HL-60 (cell line): ENCODE results near the gene ANKRD28.
A peak's percentile ranks its signal among the peaks of the same experiment; 100 is the strongest.

Source experiments
- DNase-seq, 2 experiments: peaks; one replicate each; pipeline ENCODE4 v3.0.0-alpha.2; 2010 to 2020; ENCODE audit warnings: low read depth in 1 of 2, low spot score in 1 of 2
- H3K27ac ChIP-seq: fragments of 250-450 bp; sonication (Bioruptor Pico); replicated peaks from 2 replicates; pipeline ENCODE4 v1.5.1; 2020; ENCODE audit warnings: mild to moderate bottlenecking, moderate library complexity
- H3K27me3 ChIP-seq: fragments of 250-450 bp; sonication (Bioruptor Pico); 2 replicates; pipeline ENCODE4 v1.5.1; 2021; ENCODE audit warnings: mild to moderate bottlenecking, moderate library complexity; ENCODE audit not compliant: insufficient read depth, poor library complexity, severe bottlenecking
- H3K4me3 ChIP-seq: replicated peaks from 2 replicates; pipeline ENCODE4 v1.5.1; 2011; ENCODE audit warnings: mild to moderate bottlenecking, control low read depth, low read length; ENCODE audit not compliant: insufficient read depth
- GABPA ChIP-seq: IDR thresholded peaks from 2 replicates; pipeline ENCODE4 v1.6.1; 2012; ENCODE audit warnings: low read depth
- POLR2AphosphoS5 ChIP-seq: IDR thresholded peaks from 2 replicates; pipeline ENCODE4 v1.6.1; 2012; ENCODE audit warnings: low read depth
- SPI1 ChIP-seq: IDR thresholded peaks from 2 replicates; pipeline ENCODE4 v1.6.1; 2012; ENCODE audit warnings: low read depth, mild to moderate bottlenecking, borderline replicate concordance
- TF ChIP-seq, protein P1 (sequence below): IDR thresholded peaks from one replicate; pipeline ENCODE4 v1.5.1; 2011; ENCODE audit warnings: low read length, control low read depth, inconsistent platforms; ENCODE audit not compliant: insufficient read depth
- TF ChIP-seq, protein P2 (sequence below): IDR thresholded peaks from 2 replicates; pipeline ENCODE4 v1.6.1; 2012; ENCODE audit warnings: low read depth; ENCODE audit not compliant: insufficient replicate concordance

Gene ANKRD28

DNA sequence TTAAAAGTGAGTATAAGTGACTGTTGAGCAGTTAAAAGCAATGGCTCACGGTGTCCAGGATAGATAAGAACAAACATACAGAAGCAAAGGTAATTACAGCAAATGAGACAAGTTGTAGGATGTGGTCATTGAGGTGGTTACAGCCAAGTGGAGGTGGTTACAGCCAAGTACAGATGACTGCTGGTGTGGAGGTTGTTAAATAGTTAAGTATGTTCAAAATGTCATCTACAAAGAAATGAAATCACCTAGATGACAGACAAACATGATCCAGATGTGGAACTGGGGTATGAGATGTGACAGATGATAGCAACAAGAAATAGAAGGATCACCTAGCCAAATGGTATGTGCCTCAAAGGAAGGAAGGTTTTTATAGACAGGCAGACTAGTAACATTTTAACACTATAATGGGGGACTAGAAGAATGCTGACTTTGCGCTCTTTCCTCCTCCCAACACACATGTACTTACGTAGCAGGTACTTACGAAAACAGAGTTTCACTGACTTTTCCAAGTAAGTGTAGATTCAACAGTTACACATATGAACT is 6.8 kb upstream of the ANKRD28 start:
- TF ChIP-seq, protein P1, sequence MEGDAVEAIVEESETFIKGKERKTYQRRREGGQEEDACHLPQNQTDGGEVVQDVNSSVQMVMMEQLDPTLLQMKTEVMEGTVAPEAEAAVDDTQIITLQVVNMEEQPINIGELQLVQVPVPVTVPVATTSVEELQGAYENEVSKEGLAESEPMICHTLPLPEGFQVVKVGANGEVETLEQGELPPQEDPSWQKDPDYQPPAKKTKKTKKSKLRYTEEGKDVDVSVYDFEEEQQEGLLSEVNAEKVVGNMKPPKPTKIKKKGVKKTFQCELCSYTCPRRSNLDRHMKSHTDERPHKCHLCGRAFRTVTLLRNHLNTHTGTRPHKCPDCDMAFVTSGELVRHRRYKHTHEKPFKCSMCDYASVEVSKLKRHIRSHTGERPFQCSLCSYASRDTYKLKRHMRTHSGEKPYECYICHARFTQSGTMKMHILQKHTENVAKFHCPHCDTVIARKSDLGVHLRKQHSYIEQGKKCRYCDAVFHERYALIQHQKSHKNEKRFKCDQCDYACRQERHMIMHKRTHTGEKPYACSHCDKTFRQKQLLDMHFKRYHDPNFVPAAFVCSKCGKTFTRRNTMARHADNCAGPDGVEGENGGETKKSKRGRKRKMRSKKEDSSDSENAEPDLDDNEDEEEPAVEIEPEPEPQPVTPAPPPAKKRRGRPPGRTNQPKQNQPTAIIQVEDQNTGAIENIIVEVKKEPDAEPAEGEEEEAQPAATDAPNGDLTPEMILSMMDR: no peak
- TF ChIP-seq POLR2AphosphoS5: no peak
- peak in 1 of 2 experiments; percentile 17 for DNase-seq
- H3K4me3 ChIP-seq: no peak overlapping the region
- peak overlapping the region; percentile 82 for H3K27ac ChIP-seq
- H3K27me3 ChIP-seq: no peaks in the 10 kb centered on the region

DNA sequence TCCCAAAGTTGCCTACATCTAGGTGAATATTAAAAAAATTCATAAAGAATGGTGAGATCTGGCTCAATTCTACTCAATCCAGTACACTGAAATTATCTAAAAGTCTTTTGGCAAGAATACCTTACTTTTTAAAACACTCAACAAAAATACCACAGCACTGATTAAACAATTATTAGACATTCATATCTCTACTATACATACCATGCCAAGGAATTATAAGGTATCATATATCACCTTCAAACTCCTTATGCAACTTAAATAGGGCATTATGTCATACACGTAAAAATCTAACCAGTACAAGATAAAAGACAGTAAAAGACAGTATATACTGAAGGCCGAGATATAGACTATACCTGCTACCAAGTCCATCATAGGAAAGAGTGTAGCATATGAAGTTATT is 6.1 kb upstream of the ANKRD28 start:
- no peak for DNase-seq
- peak overlapping the region; percentile 82 for H3K27ac ChIP-seq
- H3K27me3 ChIP-seq: no peaks in the 10 kb centered on the region
- H3K4me3 ChIP-seq: no peak overlapping the region
- TF ChIP-seq, protein P1: no peak
- TF ChIP-seq POLR2AphosphoS5 (no peak), GABPA (no peak), SPI1 (no peak)
- TF ChIP-seq, protein P2, sequence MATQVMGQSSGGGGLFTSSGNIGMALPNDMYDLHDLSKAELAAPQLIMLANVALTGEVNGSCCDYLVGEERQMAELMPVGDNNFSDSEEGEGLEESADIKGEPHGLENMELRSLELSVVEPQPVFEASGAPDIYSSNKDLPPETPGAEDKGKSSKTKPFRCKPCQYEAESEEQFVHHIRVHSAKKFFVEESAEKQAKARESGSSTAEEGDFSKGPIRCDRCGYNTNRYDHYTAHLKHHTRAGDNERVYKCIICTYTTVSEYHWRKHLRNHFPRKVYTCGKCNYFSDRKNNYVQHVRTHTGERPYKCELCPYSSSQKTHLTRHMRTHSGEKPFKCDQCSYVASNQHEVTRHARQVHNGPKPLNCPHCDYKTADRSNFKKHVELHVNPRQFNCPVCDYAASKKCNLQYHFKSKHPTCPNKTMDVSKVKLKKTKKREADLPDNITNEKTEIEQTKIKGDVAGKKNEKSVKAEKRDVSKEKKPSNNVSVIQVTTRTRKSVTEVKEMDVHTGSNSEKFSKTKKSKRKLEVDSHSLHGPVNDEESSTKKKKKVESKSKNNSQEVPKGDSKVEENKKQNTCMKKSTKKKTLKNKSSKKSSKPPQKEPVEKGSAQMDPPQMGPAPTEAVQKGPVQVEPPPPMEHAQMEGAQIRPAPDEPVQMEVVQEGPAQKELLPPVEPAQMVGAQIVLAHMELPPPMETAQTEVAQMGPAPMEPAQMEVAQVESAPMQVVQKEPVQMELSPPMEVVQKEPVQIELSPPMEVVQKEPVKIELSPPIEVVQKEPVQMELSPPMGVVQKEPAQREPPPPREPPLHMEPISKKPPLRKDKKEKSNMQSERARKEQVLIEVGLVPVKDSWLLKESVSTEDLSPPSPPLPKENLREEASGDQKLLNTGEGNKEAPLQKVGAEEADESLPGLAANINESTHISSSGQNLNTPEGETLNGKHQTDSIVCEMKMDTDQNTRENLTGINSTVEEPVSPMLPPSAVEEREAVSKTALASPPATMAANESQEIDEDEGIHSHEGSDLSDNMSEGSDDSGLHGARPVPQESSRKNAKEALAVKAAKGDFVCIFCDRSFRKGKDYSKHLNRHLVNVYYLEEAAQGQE: no peak

DNA sequence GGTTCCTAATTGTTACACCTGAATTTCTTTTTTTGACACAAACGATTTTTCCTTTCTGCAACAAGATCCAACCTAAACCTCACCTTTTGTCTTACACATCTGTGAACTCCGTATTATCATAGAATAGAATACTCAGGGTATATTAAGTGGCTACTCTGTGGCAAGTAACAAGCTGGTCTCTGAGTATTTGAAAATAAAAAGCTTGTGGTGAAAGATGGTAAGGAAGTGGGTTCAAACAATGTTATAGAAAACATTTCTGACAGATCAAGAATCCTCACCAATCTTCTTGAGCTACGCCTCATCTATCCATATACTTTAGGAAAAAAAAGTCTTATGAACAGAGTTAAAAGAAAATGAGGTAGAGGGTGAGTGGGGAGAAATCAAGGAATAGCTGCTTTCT is 3.5 kb upstream of the ANKRD28 start:
- no peak for DNase-seq
- Histone ChIP-seq H3K27ac (peak overlapping the region; percentile 94), H3K27me3 (no peaks in the 10 kb centered on the region), H3K4me3 (no peak overlapping the region)
- TF ChIP-seq SPI1: no peak
- TF ChIP-seq, protein P2: no peak
- TF ChIP-seq GABPA: no peak
- TF ChIP-seq, protein P1: no peak
- no peak for TF ChIP-seq POLR2AphosphoS5

DNA sequence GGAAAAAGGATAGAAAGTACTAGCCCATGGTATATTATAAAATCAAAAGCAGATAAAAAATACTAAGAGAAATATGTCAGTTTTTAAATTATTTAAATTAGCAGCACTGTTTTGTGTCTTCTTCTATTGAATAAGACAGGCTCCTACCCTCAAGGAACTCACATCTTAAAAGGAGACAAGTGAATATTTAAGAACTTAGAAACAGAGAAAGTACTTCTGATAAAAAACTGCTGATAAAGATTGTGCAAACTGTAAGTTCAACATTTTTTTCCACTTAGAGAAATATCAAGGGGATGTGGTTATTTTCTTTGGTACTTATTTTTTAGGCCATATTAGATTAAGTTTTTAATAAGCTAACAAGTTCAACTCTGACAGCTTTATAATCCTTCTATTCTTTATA is 3.0 kb upstream of the ANKRD28 start:
- H3K27ac ChIP-seq: peak overlapping the region; percentile 94
- no peaks in the 10 kb centered on the region for H3K27me3 ChIP-seq
- TF ChIP-seq POLR2AphosphoS5: no peak
- no peak for TF ChIP-seq SPI1
- TF ChIP-seq, protein P2: no peak
- TF ChIP-seq, protein P1: no peak
- no peak for TF ChIP-seq GABPA
- no peak for DNase-seq
- no peak overlapping the region for H3K4me3 ChIP-seq
